Natural killer cell treated with Interleukin-12 subunit alpha and Interleukin-12 subunit beta and Interleukin-15 and Interleukin-18, amount 100 ng/mL, for 72 hours (primary cell): Measurements from ENCODE around the gene POLL. TPM values are rescaled to one million over a fixed set of nuclear protein-coding genes. Genes with fewer than 3 reads are reported as not detected.
"Not testable (repeated sequence)": the region's sequence is repeated elsewhere in the genome, so short reads cannot be mapped to it uniquely, and the experiment has no call there.

Experiments
- ATAC-seq, 2 donors: fragments of 150-1000 bp; cut with Tn5 transposase in 1 of 2; sonication (Bioruptor Pico), chemical (Tn5 transposase) in 1 of 2; 2 replicates each; pipeline ENCODE4 v1.10.0; 2021
- DNase-seq: peaks from one replicate; pipeline ENCODE4 v3.0.0; 2022; ENCODE audit warnings: low spot score
- H3K27ac Mint-ChIP-seq, 2 donors: 1 replicate in 1 of 2; 2 replicates in 1 of 2; pipeline ENCODE4 v1.8.0; 2022; ENCODE audit warnings: mixed read lengths in 2 of 2, mild to moderate bottlenecking in 1 of 2, moderate library complexity in 1 of 2
- H3K27me3 Mint-ChIP-seq, 2 donors: 1 replicate in 1 of 2; 2 replicates in 1 of 2; pipeline ENCODE4 v1.8.0; 2022; ENCODE audit warnings: mixed read lengths in 2 of 2
- H3K36me3 Mint-ChIP-seq: one replicate; pipeline ENCODE4 v1.8.0; 2022; ENCODE audit warnings: mixed read lengths
- H3K4me1 Mint-ChIP-seq, 2 donors: 1 replicate in 1 of 2; 2 replicates in 1 of 2; pipeline ENCODE4 v1.8.0; 2022; ENCODE audit warnings: low read depth in 2 of 2, mixed read lengths in 2 of 2, mild to moderate bottlenecking in 1 of 2
- H3K4me3 Mint-ChIP-seq: one replicate; pipeline ENCODE4 v1.8.0; 2022; ENCODE audit warnings: mixed read lengths
- H3K9me3 Mint-ChIP-seq: 2 replicates; pipeline ENCODE4 v1.8.0; 2022; ENCODE audit warnings: mixed read lengths
- total RNA-seq, 2 donors: library from RNA; stranded (reverse); gene quantifications; one replicate each; pipeline ENCODE4 v1.2.3, GENCODE V29; 2022

POLL gene
- total RNA-seq, 2 donors from 2014 or later, result 27.6 to 37.3 TPM

GRCh38 chr10:101595591-101596433, 7.8 kb upstream of the POLL start:
- H3K27me3 Mint-ChIP-seq, result no peaks in the 10 kb centered on the region
- no peak for DNase-seq

DNA sequence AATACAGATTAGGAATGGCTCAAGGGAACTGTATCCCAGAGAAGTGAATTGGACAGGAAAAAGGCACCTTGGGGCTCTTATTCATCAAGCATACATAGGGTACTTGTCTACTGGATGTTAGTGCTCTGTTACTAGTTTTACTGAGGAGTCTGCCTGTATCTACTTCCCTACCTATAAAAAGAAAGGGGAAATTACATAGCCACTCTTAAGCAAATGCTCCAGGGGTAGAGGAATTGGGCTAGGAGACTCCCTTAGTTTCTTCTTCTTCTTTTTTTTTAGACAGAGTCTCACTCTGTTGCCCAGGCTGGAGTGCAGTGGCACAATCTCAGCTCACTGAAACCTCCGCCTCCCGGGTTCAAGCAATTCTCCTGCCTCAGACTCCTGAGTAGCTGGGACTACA, 5.3 kb upstream of the POLL start:
- H3K27ac Mint-ChIP-seq, H3K9me3 Mint-ChIP-seq, H3K27me3 Mint-ChIP-seq, ATAC-seq, H3K4me3 Mint-ChIP-seq, H3K4me1 Mint-ChIP-seq, DNase-seq, H3K36me3 Mint-ChIP-seq: not testable (repeated sequence)

More at GRCh38 chr10:101595591-101596433, 7.8 kb upstream of the POLL start:
- no peaks in the 10 kb centered on the region for H3K4me1 Mint-ChIP-seq
- ATAC-seq, result no peak
- H3K9me3 Mint-ChIP-seq, result no peaks in the 10 kb centered on the region
- H3K27ac Mint-ChIP-seq, result no peak overlapping the region
- no peak overlapping the region for H3K4me3 Mint-ChIP-seq
- H3K36me3 Mint-ChIP-seq, result no peaks in the 10 kb centered on the region

DNA sequence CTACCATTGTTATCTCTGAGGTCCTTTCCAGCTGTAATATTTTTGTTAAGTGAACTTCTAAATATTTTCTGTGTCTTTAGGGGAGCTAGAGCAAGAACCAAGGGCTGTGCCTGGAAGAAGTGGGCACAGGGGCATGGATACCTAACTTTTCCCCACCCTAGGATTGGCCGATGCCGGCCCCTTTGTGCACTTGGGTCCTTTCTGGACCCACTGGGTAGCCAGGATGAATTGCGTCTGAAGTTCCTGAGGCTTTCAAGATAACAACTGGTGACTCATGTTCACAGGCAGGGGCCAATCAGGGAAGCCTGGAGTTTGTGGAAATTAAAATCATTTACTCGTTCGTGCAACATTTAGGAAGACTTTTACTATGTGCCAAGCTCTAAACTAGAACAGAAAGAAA, 822 bp upstream of the POLL start:
- H3K27ac Mint-ChIP-seq, result peak overlapping the region; percentile 53 to 83
- no peak for DNase-seq
- H3K36me3 Mint-ChIP-seq, result no peaks in the 10 kb centered on the region
- peak overlapping the region; percentile 94 for H3K4me3 Mint-ChIP-seq
- no peak for ATAC-seq
- peaks cover 17 to 25% of the 10 kb centered on the region in 2 donors for H3K4me1 Mint-ChIP-seq
- no peaks in the 10 kb centered on the region for H3K9me3 Mint-ChIP-seq
- no peaks in the 10 kb centered on the region for H3K27me3 Mint-ChIP-seq

DNA sequence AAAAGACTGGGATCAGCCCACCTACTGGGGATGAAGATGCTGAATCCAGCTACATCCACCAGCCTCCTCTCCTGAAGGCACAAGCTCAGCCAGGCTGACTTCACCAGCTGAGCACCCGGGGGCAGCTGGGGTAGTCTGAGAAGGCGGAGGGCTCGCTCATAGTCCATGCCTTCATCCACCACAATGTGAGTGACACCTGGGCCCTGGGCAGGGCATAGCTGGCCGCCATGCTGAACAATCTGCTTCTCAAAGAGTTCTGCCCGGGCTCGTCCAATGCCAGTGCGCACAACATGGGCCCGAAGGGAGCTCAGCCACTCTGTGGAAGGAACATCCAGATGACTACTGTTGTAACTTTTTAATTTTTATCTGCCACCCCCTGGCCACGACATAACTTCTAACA, 2.2 kb downstream of the POLL start:
- Mint-ChIP-seq H3K27ac (no peak overlapping the region), H3K4me3 (no peak overlapping the region), H3K36me3 (no peaks in the 10 kb centered on the region), H3K9me3 (no peaks in the 10 kb centered on the region), H3K4me1 (peaks cover 17 to 25% of the 10 kb centered on the region in 2 donors), H3K27me3 (no peaks in the 10 kb centered on the region)
- DNase-seq (no peak), ATAC-seq (no peak)

DNA sequence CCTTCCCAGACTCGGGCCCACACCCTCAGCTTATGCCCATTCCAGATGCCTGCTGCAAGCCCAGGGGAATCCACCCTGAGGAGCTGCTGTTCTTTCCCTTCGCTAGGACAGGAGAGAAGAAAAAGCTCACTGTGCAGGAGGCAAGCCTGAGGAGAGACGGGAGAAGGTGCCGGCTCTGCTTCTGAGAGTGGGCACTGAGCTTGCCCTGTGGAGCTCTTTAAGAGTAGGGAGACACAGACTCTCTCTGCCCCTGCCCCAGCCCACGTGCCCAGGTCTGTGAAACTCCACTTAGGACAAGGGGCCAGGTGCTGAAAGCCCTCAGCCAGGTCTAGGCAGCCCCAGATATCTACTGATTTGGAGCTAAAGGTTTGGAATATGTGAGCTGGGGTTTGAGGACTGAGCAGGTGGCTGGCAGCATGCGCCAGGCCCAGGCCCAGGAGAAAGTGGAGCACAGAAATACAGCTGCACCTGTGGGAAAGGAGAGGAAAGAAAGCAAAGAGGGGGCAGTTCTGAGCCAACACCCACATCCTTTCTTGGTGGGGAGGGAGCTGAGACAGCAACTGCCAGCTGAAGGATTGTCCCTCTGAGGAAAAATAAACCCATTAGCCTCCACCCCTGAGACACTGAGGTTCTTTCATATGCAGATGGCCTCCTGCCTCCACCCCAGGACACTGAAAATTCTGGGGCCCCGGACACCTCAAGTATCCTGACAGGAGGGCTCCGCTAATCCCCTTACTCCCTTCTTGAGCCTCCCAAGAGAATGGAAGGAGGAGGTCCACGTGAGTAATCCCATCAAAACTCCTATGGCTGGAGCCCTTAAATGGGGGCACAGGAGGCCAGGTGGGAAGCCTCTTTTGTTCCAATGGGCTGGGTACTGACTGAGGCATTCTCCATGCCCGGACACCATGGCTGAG, 7.3 kb downstream of the POLL start:
- DNase-seq (no peak), ATAC-seq (no peak)
- H3K27ac Mint-ChIP-seq, result no peak overlapping the region
- no peaks in the 10 kb centered on the region for H3K27me3 Mint-ChIP-seq
- H3K9me3 Mint-ChIP-seq, result no peaks in the 10 kb centered on the region
- no peaks in the 10 kb centered on the region for H3K36me3 Mint-ChIP-seq
- H3K4me1 Mint-ChIP-seq, result no peaks in the 10 kb centered on the region
- H3K4me3 Mint-ChIP-seq, result no peak overlapping the region

DNA sequence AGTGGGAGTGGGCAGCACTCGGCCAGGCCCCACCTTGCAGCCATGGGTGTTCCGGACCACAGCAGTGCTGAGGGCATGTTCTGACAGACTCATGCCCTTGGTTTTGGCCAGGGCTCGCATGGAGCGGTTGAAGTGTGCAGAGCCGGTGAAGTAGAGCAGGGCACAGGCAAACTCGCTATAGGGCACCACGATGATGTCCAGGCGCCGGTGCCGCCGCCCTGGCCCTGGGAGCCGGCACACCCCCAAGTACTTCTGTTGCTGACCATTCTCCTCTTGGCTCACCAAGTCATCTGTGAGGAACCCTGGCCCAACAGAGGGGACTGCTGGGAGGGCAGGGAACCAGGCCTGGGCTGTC, 8.6 kb downstream of the POLL start:
- no peaks in the 10 kb centered on the region for H3K4me1 Mint-ChIP-seq
- no peaks in the 10 kb centered on the region for H3K27me3 Mint-ChIP-seq
- H3K36me3 Mint-ChIP-seq, result no peaks in the 10 kb centered on the region
- no peak overlapping the region for H3K4me3 Mint-ChIP-seq
- DNase-seq (no peak), ATAC-seq (no peak)
- no peaks in the 10 kb centered on the region for H3K9me3 Mint-ChIP-seq
- no peak overlapping the region for H3K27ac Mint-ChIP-seq

DNA sequence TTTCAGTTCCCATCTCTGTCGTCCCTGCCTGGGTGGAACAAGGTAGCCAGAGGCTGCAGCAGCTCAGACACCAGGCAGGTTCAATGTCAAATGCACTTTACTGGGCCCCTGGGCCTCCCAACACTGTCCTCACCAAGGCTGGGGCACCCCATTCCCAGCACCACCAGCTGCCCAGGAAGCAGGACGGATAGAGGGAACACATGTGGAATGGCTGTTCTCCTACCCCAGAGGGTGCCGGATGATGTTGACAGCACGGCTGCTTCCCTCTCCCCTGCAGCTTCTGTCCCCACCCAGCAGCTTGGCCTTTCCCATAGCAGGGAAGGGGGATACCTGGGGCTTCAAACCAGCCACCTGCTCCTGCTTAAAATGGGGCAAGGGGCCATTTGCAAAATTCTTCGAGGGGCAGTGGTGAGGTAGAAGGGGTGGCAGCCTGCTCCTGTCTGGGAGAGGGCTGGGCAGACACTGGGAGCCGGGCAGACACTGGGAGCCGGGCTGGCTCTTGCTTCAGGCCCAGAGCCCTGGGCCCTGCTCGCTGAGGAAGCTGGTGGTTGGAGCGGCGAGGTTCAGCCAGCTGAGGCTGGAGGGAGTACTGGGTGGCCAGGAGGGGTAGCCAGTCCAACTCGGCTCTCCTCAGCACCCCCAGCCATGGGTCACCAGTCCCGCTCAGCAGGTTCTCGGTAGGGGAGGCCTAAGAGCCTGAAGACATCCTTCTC, 9.1 kb downstream of the POLL start:
- Mint-ChIP-seq H3K27ac (no peak overlapping the region), H3K36me3 (no peaks in the 10 kb centered on the region)

DNA sequence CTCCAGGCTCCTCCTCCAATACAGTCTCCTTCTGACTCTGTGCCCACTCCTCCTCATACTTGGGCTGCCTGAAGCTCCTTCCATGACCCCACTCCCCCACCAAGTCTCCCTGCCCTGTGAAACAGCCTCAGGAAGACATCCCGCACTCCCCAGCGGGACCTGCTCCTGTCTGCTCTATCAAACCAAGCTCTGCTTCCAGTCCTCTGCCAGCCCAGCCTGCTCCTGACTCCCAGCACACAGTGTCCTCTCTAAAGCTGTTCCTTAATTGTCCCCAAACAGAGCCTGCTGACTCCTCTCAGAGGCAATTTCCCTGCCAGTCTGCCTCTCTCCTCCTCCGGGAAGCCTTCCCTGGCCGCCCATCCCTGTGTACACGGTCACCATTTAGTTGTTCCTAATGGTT, 9.9 kb downstream of the POLL start:
- Mint-ChIP-seq H3K27me3 (no peaks in the 10 kb centered on the region), H3K4me1 (no peaks in the 10 kb centered on the region), H3K36me3 (no peaks in the 10 kb centered on the region), H3K4me3 (no peak overlapping the region), H3K27ac (no peak overlapping the region), H3K9me3 (no peaks in the 10 kb centered on the region)
- DNase-seq (no peak), ATAC-seq (no peak)

More for the DNA sequence above, 9.1 kb downstream of the POLL start:
- no peaks in the 10 kb centered on the region for H3K27me3 Mint-ChIP-seq
- H3K4me1 Mint-ChIP-seq, result no peaks in the 10 kb centered on the region
- ATAC-seq, result no peak
- no peaks in the 10 kb centered on the region for H3K9me3 Mint-ChIP-seq
- H3K4me3 Mint-ChIP-seq, result no peak overlapping the region
- DNase-seq, result no peak

DNA sequence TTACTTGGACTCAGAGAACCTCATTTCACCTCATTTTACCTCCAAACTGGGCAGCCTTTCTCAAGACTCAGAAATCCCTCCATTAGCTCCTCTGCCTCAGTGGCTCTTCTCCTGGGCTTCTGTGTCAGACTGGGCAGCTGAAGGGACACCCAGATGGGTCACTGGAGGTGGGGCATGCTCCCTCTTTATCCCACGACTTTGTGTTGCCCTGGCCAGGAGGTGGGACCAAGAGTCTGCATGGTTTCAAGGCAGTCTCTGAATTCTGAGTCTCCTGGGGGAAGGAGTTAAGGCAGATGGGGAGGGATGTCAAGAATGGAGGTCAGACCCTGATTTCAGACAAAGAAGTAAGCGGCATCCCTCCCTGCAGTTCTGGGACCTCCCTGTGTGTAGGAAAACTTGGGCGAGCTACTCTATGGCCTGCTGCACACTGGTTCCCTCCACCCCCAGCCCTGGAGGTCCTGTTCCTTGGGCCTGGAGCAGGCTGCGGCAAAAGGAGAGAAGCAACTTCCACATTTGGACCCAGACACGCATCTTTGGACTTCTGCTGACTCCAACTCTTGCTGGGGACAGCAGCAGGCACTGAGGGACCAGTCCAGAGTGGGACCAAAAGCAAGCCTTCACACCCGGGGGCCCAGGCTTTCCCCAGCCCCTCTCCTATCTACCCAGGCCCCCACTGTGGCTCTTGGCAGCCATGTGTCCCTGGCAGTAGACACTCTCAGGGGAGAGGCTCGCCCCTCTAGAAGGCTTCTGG, 10.8 kb downstream of the POLL start:
- H3K4me3 Mint-ChIP-seq, result no peak overlapping the region
- H3K9me3 Mint-ChIP-seq, result no peaks in the 10 kb centered on the region
- DNase-seq (no peak), ATAC-seq (no peak)
- no peaks in the 10 kb centered on the region for H3K4me1 Mint-ChIP-seq
- no peaks in the 10 kb centered on the region for H3K27me3 Mint-ChIP-seq
- H3K27ac Mint-ChIP-seq, result no peak overlapping the region
- H3K36me3 Mint-ChIP-seq, result no peaks in the 10 kb centered on the region

DNA sequence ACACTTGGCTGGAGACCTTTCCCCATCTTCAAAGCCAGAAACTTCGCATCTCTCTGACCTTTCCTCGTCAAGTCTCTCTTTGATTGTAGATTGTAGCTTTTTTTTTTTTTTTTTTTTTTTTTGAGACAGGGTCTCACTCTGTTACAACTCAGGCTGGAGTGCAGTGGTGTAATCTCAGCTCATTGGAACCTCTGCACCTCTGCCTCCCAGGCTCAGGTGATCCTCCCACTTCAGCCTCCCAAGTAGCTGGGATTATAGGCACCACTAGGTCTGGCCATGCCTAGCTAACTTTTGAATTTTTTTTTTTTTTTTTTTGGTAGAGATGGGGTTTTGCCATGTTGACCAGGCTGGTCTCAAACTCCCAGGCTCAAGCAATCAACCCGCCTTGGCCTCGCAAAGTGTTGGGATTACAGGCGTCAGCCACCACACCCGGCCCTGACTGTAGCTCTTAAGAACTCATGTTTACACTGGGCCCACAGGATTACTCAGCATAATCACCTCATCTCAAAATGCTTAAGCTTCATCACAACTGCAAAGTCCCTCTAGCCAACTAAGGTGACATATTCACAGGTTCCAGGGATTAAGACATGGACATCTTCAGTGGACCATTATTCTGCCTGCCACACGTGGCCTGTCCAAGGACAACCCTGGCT, 11.7 kb downstream of the POLL start:
- Mint-ChIP-seq H3K9me3 (no peaks in the 10 kb centered on the region), H3K36me3 (no peaks in the 10 kb centered on the region), H3K4me1 (no peaks in the 10 kb centered on the region), H3K4me3 (no peak overlapping the region), H3K27me3 (no peaks in the 10 kb centered on the region), H3K27ac (no peak overlapping the region)
- ATAC-seq, result no peak
- DNase-seq, result no peak

DNA sequence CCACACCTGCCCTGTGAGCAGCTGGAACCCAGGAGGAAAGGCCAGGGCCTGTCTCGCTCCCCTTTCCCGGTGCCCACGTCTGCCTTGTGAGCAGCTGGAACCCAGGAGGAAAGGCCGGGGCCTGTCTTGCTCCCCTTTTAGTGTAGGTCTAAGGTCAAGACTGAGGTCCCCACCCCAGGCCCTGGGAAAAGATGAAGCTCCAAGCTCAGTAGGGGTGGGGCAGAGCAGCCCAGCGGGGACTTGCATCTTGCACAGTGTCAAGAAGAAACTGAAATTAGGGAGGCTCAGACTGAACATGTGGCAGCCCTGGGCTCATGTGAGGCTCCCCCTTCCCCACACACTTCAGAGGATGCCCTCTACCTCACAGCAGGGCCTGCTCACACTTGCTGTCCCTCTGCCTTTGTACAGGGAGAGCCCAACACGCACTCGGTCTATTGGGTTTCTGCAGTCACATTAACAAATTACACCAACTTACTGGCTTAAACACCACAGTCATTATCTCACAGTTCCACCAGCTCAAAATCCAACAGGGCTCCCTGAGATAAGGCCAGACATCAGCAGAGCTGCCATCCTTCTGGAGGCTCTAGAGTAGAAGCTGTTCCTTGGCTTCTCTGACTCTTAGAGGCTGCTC, 12.4 kb downstream of the POLL start:
- no peaks in the 10 kb centered on the region for H3K36me3 Mint-ChIP-seq

DNA sequence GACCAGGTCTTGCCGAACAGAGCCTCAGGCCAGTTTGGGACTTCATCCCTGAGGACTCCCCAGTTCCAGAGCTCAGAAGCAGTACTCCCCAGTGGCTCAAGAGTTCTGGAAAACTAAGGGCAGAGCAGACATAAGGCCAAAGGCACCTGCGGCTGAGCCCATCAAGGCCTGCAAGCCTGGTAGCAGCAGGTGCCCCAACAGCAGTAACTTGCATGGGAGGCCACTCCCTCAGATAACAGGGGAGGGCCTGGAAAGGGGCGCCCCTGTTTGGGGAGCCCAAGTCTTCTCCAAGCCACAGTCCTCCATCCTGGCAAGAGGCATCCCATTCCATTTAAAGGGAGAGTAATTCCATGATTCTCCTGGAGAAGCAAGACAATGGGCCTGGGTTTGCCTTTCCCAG, 13.0 kb downstream of the POLL start:
- Mint-ChIP-seq H3K4me3 (no peak overlapping the region), H3K4me1 (no peaks in the 10 kb centered on the region), H3K27ac (no peak overlapping the region), H3K36me3 (no peaks in the 10 kb centered on the region), H3K9me3 (no peaks in the 10 kb centered on the region), H3K27me3 (no peaks in the 10 kb centered on the region)
- DNase-seq, result no peak
- ATAC-seq, result no peak

More for the DNA sequence above, 12.4 kb downstream of the POLL start:
- DNase-seq (no peak), ATAC-seq (no peak)
- Mint-ChIP-seq H3K27ac (no peak overlapping the region), H3K27me3 (no peaks in the 10 kb centered on the region), H3K4me1 (no peaks in the 10 kb centered on the region), H3K4me3 (no peak overlapping the region), H3K9me3 (no peaks in the 10 kb centered on the region)
